ENCODE data around the gene PANK1. TPM values are rescaled to one million over a fixed set of nuclear protein-coding genes. Genes with fewer than 3 reads are reported as not detected.
A peak's percentile ranks its signal among the peaks of the same experiment; 100 is the strongest.

Gene PANK1
- total RNA-seq = 10 to 100 TPM in 3 of 4 donors, 1 to 10 TPM in 1; 4.6 to 51.6 (median 36.1) TPM

DNA sequence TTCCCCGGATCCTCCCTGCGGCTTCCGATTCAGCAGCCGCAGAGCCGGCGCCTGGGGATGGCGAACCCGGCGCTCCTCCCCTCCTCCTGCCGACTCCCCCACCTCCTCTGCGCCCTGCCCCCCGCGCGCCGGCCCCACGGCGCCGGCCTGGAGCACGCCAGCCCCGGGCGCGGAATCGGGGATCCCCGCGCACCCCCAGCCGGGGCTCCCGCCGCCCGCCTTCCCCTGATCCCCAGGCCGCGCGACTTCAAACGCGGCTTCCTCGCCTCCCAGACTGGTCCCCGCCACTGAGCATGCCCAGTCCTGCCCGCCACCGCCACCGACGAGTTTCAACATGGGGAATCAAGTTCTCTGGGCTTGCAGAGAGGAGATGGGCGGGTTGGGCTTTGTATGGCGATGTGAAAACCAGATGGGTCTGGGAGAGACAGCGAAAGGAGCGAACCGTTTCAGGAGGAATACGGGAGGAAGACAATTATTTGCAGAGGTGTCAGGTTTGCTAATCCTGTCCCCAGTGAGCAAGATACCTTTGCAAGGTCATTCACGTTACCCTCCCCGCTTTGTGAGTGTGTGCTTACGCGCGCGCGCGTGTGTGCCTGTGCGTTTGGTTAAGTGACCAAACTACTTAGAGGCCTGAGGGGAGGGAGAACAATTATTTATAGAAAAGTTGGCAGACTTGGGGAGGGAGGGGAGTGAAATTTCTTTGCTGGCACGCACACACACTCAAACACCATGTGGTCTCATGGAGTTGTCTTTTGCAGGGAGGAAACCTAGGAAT, at the start of gene PANK1:
Gene PANK1 (minus strand): TSS at position 276 of the 775 bp plus-strand sequence. CDS start 351 bp downstream, outside the sequence.
- H3K9me3 ChIP-seq = no peaks in the 10 kb centered on the region
- no peaks in the 10 kb centered on the region for H3K36me3 ChIP-seq
- intact Hi-C loops (cut with DNase I; ENCODE audit: low total_unique reads) (loop anchor here (5.0 kb wide), 1 partner anchor 57 kb away; the partner anchor contains the start of gene KIF20B), in situ Hi-C loops (cut with MboI; ENCODE audit: low pct_ligation_motif_present in 1 of 4, low pct_unique_long_range_greater_than_20kb in 1 of 4, low sequenced_read_pairs in 3 of 4) (no loop called here)
- H3K27ac ChIP-seq = peak within 1 kb of the TSS; percentile 90 to 99 (median 94)
- 0% methylated on average over 16 to 37 of the region's 56 CpGs for WGBS, 2 donors (ENCODE audit: low coverage in 1 of 2)
- DNase-seq = peak; percentile 80
- H3K27me3 ChIP-seq = no peaks in the 10 kb centered on the region
- peak; percentile 45 for TF ChIP-seq POLR2A (IDR thresholded peaks at IDR 0.05)
- TF ChIP-seq EP300 (IDR thresholded peaks at IDR 0.05; ENCODE audit: low read depth) = no peak
- H3K4me3 ChIP-seq = peak within 1 kb of the TSS; percentile 70 to 91 (median 82)
- H3K4me1 ChIP-seq = peaks cover 10 to 36% (median 22%) of the 10 kb centered on the region in 4 donors

DNA sequence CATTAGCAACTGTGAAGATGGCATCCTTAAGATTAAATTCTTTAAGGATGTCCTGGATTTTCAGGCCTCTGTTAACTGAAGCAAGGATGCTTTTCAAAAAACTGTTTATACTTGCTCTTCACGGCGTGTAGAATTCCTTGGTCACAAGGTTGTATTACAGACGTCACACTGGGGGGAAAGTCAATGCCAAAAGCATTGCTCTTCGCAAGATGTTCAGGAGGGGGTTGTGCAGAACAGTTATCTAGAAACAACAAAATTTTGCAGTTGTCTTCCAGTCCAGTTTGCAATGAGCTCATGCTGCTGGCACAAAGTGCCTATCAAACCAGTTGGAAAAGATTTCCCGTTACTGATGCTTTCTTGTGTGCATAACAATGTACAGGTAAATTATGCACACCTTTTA, 48.1 kb upstream of the PANK1 start:
- peaks cover 0 to 5% (median 0%) of the 10 kb centered on the region in 4 donors for H3K4me1 ChIP-seq
- no peak overlapping the region for H3K4me3 ChIP-seq
- TF ChIP-seq EP300 (IDR thresholded peaks at IDR 0.05; ENCODE audit: low read depth) (no peak), POLR2AphosphoS5 (IDR thresholded peaks at IDR 0.05) (no peak), POLR2A (IDR thresholded peaks at IDR 0.05) (no peak)
- TF ChIP-seq, protein P1, sequence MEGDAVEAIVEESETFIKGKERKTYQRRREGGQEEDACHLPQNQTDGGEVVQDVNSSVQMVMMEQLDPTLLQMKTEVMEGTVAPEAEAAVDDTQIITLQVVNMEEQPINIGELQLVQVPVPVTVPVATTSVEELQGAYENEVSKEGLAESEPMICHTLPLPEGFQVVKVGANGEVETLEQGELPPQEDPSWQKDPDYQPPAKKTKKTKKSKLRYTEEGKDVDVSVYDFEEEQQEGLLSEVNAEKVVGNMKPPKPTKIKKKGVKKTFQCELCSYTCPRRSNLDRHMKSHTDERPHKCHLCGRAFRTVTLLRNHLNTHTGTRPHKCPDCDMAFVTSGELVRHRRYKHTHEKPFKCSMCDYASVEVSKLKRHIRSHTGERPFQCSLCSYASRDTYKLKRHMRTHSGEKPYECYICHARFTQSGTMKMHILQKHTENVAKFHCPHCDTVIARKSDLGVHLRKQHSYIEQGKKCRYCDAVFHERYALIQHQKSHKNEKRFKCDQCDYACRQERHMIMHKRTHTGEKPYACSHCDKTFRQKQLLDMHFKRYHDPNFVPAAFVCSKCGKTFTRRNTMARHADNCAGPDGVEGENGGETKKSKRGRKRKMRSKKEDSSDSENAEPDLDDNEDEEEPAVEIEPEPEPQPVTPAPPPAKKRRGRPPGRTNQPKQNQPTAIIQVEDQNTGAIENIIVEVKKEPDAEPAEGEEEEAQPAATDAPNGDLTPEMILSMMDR (IDR thresholded peaks at IDR 0.05) = no peak
- H3K36me3 ChIP-seq = no peaks in the 10 kb centered on the region
- intact Hi-C loops (cut with DNase I; ENCODE audit: low total_unique reads) = no loop called here
- no peak overlapping the region for H3K27ac ChIP-seq
- no peak for DNase-seq
- no peaks in the 10 kb centered on the region for H3K9me3 ChIP-seq
- H3K27me3 ChIP-seq = no peaks in the 10 kb centered on the region
- in situ Hi-C loops (cut with MboI; ENCODE audit: low pct_ligation_motif_present in 1 of 4, low pct_unique_long_range_greater_than_20kb in 1 of 4, low sequenced_read_pairs in 3 of 4) = loop anchor here in 2 of 4 donors (25.0 kb wide), 1 partner anchor 256 kb away; no protein-coding TSS in a partner anchor
- WGBS, 2 donors (ENCODE audit: low coverage in 1 of 2) = 96 to 100% methylated on average over 3 to 5 of the region's 5 CpGs

DNA sequence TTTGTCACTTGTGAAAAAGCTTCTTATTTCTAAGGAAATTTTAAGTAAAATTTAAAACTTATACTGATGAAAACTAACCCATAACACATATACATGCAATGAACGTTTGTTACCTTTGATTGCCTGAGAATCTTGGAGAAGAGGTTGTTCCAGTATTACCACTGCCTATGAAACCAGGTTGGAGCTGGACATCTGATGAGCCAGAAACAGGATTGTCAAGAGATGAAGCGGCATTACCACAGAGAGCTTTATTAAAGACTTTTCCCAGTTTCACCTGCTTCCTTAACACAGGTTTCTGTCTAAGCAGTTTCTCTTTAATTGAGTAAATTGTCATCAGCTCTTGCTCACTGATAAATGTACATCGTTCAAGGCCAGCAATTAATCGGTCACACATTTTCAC, 47.4 kb upstream of the PANK1 start:
- H3K9me3 ChIP-seq = no peaks in the 10 kb centered on the region
- no peak for TF ChIP-seq POLR2A (IDR thresholded peaks at IDR 0.05)
- TF ChIP-seq EP300 (IDR thresholded peaks at IDR 0.05; ENCODE audit: low read depth) = no peak
- TF ChIP-seq POLR2AphosphoS5 (IDR thresholded peaks at IDR 0.05) = no peak
- TF ChIP-seq, protein P1 (IDR thresholded peaks at IDR 0.05) = no peak
- in situ Hi-C loops (cut with MboI; ENCODE audit: low pct_ligation_motif_present in 1 of 4, low pct_unique_long_range_greater_than_20kb in 1 of 4, low sequenced_read_pairs in 3 of 4) = loop anchor here in 2 of 4 donors (25.0 kb wide), 1 partner anchor 255 kb away; no protein-coding TSS in a partner anchor
- H3K4me1 ChIP-seq = peaks cover 0 to 5% (median 0%) of the 10 kb centered on the region in 4 donors
- no peaks in the 10 kb centered on the region for H3K36me3 ChIP-seq
- WGBS, 2 donors (ENCODE audit: low coverage in 1 of 2) = 81 to 90% methylated on average over 4 of the region's 4 CpGs
- no peak overlapping the region for H3K27ac ChIP-seq
- no peak overlapping the region for H3K4me3 ChIP-seq
- intact Hi-C loops (cut with DNase I; ENCODE audit: low total_unique reads) = no loop called here
- no peaks in the 10 kb centered on the region for H3K27me3 ChIP-seq
- DNase-seq = no peak

DNA sequence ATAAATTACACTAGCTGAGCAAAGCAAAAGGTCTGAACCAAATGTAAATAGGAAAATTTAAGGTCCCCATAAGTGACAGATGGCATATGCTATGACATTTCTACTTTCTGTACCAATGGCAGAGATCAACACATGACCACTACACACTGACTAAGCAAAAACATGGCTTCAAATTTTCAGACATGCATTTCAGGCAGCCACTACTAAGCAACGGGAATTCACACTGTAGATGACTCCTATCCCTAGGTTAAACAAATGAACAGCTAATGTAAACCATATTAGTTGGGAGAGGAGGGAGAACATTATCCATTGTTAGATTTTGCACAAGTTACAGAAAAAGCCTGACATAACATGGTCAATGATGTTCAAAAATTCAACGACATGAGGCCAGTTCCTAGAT, 45.0 kb upstream of the PANK1 start:
- Histone ChIP-seq H3K36me3 (no peaks in the 10 kb centered on the region), H3K27me3 (no peaks in the 10 kb centered on the region), H3K4me3 (no peak overlapping the region), H3K9me3 (no peaks in the 10 kb centered on the region), H3K27ac (no peak overlapping the region), H3K4me1 (no peaks in the 10 kb centered on the region)
- intact Hi-C loops (cut with DNase I; ENCODE audit: low total_unique reads) (no loop called here), in situ Hi-C loops (cut with MboI; ENCODE audit: low pct_ligation_motif_present in 1 of 4, low pct_unique_long_range_greater_than_20kb in 1 of 4, low sequenced_read_pairs in 3 of 4) (loop anchor here in 2 of 4 donors (25.0 kb wide), 1 partner anchor 253 kb away; no protein-coding TSS in a partner anchor)
- 45 to 84% methylated on average over 2 of the region's 2 CpGs for WGBS, 2 donors (ENCODE audit: low coverage in 1 of 2)
- DNase-seq = no peak
- TF ChIP-seq POLR2AphosphoS5 (IDR thresholded peaks at IDR 0.05) (no peak), POLR2A (IDR thresholded peaks at IDR 0.05) (no peak), EP300 (IDR thresholded peaks at IDR 0.05; ENCODE audit: low read depth) (no peak)
- TF ChIP-seq, protein P1 (IDR thresholded peaks at IDR 0.05) = no peak

Measured in transverse colon (tissue), 4 donors.